GM18498 (cell line): ENCODE results near the gene NME5.

Experiments used
- ATAC-seq: cut with Tn5 transposase; IDR thresholded peaks from one replicate; pipeline ENCODE4 v1.9.1; 2021; ENCODE audit warnings: mild to moderate bottlenecking, moderate library complexity; ENCODE audit not compliant: unreplicated experiment

NME5 gene

DNA sequence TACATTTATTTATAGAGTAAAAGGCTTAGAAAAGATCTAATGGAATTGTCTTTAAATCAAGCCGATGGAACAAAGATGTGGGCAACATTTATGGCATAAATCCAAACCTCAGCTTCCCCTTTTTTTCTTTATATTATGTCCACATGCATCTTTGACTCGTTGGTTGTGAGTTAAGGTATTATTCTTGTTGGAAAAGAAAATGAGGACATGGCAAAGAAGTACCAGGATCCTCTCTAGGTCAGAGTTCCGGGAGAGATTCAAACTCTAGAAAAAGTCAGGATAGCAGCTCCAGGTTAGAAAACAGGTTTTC, 508 bp upstream of the NME5 start:
- no peak for ATAC-seq

GRCh38 chr5:138132543-138132942, 6.7 kb downstream of the NME5 start:
- ATAC-seq = no peak

DNA sequence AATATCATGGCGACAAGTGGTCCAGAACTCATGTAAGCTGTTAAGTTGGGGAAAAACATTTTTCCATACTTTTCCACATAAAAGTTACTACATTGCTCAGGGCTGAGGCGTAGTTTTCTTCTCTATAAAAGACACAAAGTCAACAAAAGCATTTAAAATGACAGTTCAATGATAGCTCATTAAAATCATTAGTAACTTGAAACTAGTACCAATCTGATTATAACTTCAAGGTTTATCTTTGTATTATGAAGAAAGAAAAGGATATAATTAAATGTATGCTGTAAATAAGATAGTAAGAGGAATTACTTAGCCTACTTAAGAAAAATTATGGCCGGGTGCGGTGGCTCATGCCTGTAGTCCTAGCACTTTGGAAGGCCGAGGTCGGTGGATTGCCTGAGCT, 9.9 kb downstream of the NME5 start:
- ATAC-seq = no peak

DNA sequence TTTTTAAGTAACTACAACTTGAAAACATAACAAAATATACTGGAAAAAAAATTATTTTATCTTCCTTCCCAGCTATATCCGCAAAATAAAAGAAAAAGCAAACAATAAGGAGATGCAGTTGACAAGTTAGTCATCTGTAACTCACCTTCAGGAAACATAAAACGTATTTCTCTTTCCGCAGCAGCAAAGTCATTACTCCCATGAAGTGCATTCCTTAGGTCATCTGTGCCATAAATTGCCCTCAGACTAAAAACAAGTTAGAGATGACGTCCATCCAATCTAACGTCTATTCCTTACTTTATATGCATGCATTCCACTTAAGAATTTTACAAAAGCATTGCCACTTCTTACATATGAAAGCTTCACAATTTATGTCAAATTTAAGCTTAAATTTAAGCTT, 10.9 kb downstream of the NME5 start:
- no peak for ATAC-seq

DNA sequence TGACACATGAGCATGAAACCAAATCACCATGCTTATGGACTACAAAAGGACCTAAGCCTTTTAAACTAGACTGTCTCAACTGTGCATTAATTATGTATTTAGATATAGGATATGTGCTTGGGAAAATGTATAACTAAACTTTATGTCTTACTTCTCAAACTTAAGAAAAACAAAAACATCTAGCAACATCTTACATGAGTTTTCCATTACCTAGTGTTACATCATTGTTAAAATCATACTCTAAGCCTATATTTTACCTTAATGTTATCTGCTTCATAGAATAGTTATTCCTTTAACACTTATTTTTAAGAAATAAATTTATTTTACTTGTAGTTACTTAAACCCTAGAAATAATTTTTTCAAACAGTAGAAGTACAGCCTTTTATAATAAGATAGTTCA, 24.0 kb downstream of the NME5 start:
- ATAC-seq = no peak

GRCh38 chr5:138111937-138112336, 27.3 kb downstream of the NME5 start:
- ATAC-seq = no peak

DNA sequence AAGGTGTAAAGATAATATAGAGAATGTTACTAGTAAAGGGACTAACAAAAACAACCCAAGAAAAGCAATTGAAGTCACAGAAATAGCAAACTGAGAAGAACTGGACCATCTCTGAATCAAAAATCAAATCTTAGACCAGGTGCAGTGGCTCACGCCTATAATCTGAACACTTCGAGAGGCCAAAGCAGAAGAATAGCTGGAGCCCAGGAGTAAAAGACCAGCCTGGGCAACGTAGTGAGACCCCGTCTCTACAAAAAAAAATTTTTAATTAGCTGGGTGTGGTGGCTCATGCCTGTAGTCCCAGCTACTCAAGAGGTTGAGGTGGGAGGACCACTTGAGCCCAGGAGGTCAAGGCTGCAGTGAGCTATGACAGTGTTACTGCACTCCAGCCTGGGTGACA, 28.0 kb downstream of the NME5 start:
- ATAC-seq = no peak

- ATAC-seq = no peak
Measured at GRCh38 chr5:138110266-138110963, 28.8 kb downstream of the NME5 start.

DNA sequence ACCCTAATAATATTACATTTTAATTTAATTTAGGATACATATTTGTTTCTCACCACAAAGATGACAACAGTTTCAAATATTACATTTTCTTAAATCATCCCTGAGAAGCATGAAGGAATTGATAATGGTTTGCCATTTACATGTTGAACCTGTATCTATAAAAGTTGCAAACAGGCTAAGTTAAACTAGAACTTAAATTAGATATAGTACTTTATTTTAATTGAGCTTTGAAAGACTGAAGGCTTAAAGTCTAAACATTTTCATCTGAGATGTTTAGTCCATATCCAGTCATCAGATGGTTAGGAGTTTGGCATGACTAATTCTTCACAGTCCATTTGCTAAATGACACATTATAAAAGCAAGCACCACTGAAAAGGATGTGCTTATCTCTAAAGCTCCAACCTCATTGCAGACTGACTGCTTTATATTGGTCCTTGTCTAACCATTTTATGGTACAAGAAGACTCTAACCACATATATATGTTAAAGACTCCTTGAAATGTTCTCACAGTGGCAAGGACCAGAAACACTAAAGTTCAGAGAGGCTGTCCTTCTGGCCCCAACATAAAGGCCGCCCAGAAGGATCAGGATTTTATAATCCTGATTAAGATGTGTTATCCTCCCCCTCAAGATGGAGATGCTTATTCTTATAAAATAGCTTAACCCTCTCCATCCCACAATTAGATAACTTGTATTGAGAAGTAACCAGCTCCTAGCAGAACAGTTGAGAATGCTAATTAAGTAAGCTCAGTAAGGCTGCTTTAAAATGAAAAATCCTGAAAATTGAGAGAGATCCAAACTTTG, 29.6 kb downstream of the NME5 start:
- ATAC-seq = no peak

- no peak for ATAC-seq
Measured at GRCh38 chr5:138107213-138107612, 32.0 kb downstream of the NME5 start.

- no peak for ATAC-seq
Measured at GRCh38 chr5:138105709-138106108, 33.5 kb downstream of the NME5 start.

DNA sequence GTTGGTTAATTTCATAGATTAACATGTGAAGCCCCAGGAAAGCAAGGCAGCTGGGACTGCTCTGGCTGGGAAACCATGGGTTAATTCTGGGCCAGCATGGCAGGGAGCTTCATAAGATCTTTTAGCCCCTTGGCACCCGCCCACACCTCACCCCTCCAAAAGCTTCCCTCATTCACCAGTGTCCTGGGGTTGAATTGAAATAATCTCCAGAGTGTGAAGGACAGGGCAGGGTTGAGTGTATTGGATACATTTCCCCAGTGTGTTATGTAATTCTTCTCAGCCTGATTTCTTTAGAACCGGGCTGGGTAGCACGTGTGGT, 36.0 kb downstream of the NME5 start:
- no peak for ATAC-seq

- ATAC-seq = no peak
Measured at GRCh38 chr5:138102454-138103318, 36.5 kb downstream of the NME5 start.

- no peak for ATAC-seq
Measured at GRCh38 chr5:138096997-138097828, 42.0 kb downstream of the NME5 start.

GRCh38 chr5:138096363-138096762, 42.9 kb downstream of the NME5 start:
- no peak for ATAC-seq

GRCh38 chr5:138095100-138095907, 43.9 kb downstream of the NME5 start:
- no peak for ATAC-seq

- ATAC-seq = no peak
Measured at GRCh38 chr5:138093036-138093435, 46.2 kb downstream of the NME5 start.

DNA sequence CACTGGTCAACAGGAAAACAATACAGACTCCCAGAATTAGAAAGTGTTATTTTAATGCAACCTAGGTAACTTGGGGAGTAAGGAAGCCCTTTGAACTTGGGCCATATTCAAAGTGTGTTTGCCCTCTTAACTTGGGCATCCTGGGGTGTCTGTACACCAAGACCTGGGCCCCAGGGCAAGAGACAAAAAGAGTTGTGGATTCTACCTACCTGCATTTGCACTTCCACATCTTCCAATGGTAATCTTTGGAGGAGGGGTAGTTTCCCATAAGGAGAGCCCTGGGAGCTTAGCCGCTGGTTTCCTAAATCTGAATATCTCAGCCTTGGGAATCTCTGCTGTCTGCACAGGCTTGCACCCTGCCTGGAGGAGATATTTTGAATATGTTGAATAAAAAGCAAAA, 46.9 kb downstream of the NME5 start:
- ATAC-seq = no peak

GRCh38 chr5:138091685-138092084, 47.5 kb downstream of the NME5 start:
- no peak for ATAC-seq

DNA sequence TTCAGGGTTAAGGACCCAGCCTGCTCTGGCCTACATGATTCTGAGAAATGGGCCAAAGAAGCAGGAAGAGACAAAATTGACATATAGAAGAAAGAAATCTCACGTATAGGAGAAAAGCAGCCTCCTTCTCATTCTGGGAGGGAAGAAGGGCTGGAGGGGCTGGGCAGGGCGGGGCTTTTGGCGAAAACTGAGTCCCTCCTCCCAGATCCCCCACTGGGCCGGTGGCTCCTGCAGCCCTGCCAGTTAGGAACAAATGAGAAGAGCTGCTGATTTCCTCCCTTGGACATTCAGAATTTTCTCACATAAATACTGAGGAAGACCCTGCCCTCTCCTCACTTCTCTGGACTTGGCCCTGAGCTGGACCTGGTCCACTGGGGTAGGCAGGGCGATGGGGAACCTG, 55.5 kb downstream of the NME5 start, which contains the start of gene WNT8A:
Gene WNT8A (plus strand): TSS at position 332 of the 400 bp plus-strand sequence. CDS start 95 bp downstream, outside the sequence.
- ATAC-seq = no peak
